AG10803 (cell line): ENCODE results near the gene THSD7A.

ENCODE experiments used
- DNase-seq: peaks from one replicate; pipeline ENCODE4 v3.0.0; 2010; ENCODE audit warnings: low read depth
- H3K4me3 ChIP-seq: 2 replicates; pipeline ENCODE4 v1.5.1; 2011; ENCODE audit warnings: mild to moderate bottlenecking, low read length, control low read depth
- TF ChIP-seq, protein P1 (sequence below): conservative IDR thresholded peaks from 2 replicates; pipeline ENCODE4 v1.5.1; 2011; ENCODE audit warnings: mild to moderate bottlenecking, low read length, control low read depth, inconsistent platforms

The THSD7A gene

DNA sequence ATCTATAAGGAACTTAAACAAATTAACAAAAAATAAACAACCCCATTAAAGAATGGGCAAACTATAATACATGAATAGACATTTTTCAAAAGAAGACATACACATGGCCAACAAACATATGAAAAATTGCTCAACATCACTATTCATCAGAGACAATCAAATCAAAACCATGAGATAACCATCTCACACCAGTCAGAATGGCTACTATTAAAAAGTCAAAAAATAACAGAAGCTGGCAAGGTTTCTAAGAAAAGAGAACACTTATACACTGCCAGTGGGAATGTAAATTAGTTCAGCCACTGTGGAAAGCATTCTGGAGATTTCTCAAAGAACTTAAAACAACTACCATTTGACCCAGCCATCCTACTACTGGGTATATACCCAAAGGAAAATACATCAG lies 280.5 kb downstream of the THSD7A start:
- H3K4me3 ChIP-seq = no peak overlapping the region
- DNase-seq = no peak
- TF ChIP-seq, protein P1, sequence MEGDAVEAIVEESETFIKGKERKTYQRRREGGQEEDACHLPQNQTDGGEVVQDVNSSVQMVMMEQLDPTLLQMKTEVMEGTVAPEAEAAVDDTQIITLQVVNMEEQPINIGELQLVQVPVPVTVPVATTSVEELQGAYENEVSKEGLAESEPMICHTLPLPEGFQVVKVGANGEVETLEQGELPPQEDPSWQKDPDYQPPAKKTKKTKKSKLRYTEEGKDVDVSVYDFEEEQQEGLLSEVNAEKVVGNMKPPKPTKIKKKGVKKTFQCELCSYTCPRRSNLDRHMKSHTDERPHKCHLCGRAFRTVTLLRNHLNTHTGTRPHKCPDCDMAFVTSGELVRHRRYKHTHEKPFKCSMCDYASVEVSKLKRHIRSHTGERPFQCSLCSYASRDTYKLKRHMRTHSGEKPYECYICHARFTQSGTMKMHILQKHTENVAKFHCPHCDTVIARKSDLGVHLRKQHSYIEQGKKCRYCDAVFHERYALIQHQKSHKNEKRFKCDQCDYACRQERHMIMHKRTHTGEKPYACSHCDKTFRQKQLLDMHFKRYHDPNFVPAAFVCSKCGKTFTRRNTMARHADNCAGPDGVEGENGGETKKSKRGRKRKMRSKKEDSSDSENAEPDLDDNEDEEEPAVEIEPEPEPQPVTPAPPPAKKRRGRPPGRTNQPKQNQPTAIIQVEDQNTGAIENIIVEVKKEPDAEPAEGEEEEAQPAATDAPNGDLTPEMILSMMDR = no peak

DNA sequence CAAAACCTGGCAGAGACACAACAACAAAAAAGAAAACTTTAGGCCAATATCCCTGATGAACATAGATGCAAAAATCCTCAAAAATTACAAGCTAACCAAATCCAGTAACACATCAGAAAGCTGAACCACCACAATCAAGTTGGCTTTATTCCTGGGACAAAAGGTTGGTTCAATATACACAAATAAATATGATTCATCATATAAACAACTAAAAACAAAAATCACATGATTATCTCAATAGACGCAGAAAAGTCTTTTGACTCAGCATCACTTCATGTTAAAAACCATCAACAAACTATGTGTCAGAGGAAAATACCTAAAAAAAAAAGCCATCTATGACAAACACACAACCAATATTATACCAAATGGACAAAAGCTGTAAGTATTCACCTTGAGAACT lies 283.5 kb downstream of the THSD7A start:
- no peak overlapping the region for H3K4me3 ChIP-seq
- TF ChIP-seq, protein P1 = no peak
- DNase-seq = no peak

DNA sequence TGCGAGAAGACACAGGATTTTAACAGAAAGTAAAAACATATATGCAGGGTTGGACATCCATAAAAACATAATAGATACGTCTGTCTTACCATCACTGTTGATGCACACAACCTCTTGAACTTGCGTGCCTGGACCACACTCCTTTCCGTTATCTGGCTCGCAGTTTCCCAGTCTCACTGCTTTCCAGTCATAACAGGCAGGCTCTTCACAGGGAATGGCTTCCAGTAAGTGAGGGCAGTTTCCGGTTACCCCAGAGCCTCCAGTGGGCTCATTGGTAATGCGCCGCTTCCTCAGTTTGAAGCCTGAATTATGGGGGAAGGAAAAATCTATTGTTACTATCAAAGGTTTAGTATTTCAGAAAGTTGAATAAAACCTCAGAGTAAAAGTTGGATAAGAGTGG lies 290.7 kb downstream of the THSD7A start:
- TF ChIP-seq, protein P1 = no peak
- H3K4me3 ChIP-seq = no peak overlapping the region

DNA sequence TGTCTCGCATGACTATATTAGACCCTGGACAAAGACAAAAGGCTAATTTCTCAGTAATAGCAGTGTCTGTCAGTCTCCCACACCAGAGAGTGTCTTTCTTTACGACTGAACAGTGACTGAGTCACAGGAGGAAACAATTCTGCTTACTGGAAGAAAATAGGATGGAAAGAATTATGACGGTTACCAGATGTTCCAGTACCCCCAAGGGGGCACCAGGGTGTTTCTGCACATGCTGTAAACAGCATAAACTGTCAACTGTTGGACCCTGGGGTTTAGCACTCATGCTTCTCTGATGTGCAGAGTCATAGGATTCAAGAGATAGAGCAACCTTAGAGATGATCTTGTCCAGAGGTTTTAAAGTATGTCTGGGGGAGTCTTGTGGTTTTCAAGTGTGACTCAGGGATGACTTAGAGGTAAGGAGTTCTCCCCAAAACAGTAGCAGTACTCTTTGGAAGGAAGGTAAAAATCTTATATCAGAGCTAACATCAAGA lies 291.7 kb downstream of the THSD7A start:
- no peak overlapping the region for H3K4me3 ChIP-seq
- TF ChIP-seq, protein P1 = no peak
- peak; percentile 6 for DNase-seq

More for the DNA sequence above, 290.7 kb downstream of the THSD7A start:
- DNase-seq = no peak

DNA sequence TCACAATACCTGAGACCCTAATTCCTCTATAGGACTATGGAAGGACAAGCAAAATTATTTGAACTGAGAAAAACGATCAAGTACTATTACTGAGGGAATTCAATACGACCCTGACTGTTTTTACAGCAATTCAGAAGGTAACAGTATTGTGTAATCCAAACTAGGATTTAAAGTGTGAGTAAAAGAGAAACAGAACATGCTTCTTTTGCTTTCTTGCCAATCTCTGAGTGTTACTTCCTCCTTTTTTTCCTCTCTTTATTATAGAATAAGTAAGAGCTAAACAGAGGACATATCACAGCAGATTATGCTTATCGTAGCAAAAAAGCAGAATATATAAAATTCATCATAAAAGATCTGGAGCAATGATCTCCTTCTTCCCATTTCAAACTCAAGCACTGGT lies 292.1 kb downstream of the THSD7A start:
- TF ChIP-seq, protein P1 = no peak
- no peak overlapping the region for H3K4me3 ChIP-seq
- no peak for DNase-seq

DNA sequence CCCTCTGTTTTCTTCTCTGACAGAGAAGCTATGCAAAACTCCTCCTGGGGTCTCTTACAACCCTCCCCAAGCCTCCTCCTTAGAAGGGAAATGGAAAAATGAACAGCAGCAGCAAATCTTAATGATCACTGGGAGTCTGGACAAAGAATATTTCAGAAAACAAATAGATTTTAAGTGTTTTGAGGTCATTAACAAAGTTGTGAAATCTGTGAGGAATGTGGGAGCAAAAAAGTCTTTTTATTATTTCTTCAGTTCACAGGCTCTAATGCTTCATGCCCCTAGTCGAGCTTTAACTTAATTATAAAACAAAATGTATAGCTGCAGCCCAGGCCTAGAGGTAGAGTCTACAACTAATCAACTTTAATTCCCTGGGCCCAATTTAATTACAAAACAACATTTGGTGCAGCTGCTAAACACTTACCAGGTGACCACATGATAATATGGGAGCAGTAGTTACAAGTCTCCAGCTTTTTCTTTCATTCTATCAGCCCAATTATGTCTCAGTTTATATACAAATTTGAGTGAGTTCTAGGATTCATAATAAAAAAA lies 293.2 kb downstream of the THSD7A start:
- H3K4me3 ChIP-seq = no peak overlapping the region
- TF ChIP-seq, protein P1 = no peak

DNA sequence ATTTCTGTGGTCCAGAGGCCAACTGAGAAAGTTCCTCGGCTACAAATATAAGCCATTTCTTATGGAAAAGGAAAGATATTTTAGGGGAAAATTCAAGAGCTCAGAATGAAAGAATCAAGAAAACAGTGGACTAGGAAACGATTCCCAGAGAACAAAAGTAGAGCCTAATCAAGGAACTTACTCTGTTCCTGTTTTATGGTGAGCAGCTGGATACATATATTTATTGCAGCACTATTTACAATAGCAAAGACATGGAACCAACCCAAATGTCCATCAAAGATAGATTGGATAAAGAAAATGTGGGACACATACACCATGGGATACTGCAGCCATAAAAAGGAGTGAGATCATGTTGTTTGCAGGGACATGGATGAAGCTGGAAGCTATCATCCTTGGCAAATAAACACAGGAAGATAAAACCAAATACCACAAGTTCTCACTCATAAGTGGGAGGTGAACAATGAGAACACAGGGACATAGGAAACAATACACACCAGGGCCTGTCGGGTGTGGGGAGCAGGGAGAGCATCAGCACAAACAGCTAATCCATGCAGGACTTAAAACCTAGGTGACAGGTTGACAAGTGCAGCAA lies 298.7 kb downstream of the THSD7A start:
- no peak overlapping the region for H3K4me3 ChIP-seq
- TF ChIP-seq, protein P1 = no peak
- no peak for DNase-seq

More for the DNA sequence above, 293.2 kb downstream of the THSD7A start:
- no peak for DNase-seq
